SH-SY5Y (cell line): Measurements from ENCODE around the gene SRMS.

ENCODE experiments used
- GATA2 ChIP-seq: IDR thresholded peaks from 2 replicates; pipeline ENCODE4 v1.6.1; 2011; ENCODE audit warnings: mild to moderate bottlenecking, low read depth, low read length
- GATA3 ChIP-seq: IDR thresholded peaks from 2 replicates; pipeline ENCODE4 v1.6.1; 2011; ENCODE audit warnings: low read depth, mild to moderate bottlenecking, low read length, moderate library complexity

DNA sequence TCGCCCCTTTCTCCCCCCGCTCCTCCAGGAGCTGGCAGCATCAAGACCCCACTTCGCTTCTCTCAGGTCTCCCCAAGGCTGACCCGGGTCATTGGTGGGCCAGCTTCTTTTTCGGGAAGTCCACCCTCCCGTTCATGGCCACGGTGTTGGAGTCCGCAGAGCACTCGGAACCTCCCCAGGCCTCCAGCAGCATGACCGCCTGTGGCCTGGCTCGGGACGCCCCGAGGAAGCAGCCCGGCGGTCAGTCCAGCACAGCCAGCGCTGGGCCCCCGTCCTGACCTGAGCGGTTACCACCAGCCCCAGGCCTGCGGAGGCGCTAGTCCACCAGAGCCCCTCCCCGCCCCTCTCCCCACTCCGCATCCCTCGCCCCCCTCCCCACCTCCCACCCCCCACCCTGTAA is 25.9 kb downstream of the SRMS start:
- TF ChIP-seq GATA2 (no peak), GATA3 (no peak)
